8988T (cell line): ENCODE data around the gene CSK.
A peak's percentile ranks its signal among the peaks of the same experiment; 100 is the strongest.

ENCODE experiments used
- DNase-seq: peaks from one replicate; pipeline ENCODE4 v3.0.0; 2011

CSK gene

GRCh38 chr15:74829486-74829885 lies 47.6 kb downstream of the CSK start:
- no peak for DNase-seq

DNA sequence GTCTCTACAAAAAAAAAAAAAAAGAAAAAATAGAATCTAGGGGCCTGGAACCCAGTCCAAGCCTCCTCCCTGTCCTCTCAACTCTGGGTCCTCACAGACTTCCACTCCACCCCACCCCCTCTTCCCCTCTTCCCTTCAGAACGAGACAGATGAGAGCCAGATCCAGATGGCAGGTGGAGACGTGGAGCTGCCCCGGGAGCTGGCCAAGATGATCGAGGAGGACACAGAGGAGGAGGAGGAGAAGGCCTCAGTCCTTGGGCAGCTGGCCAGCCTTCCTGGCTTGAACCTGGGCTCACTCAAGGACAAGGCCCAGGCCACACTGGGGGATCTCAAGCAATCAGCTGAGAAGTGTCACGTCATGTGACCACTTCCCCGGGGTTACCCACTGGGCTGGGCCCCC lies 48.1 kb downstream of the CSK start:
- DNase-seq: no peak

- DNase-seq: no peak
These were observed 49.0 kb downstream of the CSK start for GRCh38 chr15:74830868-74831267.

DNA sequence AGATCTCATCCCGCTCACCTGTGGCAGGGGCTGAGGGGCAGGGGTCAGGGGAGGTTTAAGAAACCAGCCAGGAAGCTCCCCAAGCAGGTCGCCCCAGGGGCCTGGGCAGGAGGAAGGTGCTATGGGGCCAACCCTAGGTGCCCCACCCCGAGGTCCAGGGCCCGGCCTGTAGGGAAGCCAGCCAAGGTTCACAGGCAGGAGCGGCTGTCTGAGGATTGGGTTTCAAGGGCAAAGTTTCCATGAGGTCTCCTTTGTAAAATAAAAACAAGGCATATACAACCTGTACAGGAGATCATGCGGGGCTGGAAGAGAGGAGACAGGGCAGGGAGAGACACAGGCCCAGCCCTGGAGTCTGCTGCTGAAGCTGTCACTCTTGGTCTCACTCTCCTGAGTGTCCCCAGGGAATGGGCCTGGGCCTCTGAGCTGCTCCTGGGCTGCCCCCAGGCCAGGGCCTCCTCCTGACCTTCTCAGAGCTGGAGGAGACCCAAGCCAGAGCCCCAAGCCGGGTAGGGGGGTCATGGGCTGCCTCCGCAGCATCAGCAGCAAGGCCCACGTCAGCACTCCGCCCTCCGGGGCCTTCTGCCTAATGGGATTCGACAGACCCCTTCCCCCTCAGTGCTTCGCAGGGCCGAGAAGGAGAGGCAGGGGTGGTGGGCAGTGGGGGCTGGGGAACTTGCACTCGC lies 50.1 kb downstream of the CSK start:
- DNase-seq: no peak

DNA sequence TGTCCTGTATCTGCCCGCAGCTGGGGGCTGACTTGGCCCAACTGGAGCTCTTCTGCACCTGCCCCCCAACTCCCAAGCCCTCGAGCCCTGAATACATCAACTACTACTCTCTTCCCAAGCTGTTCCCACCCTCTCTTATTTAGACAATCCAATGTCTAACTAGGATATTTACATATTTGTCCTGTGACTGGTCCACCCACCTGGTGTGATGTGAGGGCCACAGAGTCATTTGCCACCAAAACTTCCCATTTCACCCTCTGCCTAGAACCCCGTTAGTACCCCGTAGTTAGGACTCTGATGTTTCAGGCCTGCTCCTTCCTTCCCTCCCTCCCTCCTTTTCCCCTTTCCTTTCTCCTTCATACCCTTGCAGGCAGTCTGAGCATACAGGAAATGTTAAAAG lies 50.9 kb downstream of the CSK start:
- DNase-seq: no peak

DNA sequence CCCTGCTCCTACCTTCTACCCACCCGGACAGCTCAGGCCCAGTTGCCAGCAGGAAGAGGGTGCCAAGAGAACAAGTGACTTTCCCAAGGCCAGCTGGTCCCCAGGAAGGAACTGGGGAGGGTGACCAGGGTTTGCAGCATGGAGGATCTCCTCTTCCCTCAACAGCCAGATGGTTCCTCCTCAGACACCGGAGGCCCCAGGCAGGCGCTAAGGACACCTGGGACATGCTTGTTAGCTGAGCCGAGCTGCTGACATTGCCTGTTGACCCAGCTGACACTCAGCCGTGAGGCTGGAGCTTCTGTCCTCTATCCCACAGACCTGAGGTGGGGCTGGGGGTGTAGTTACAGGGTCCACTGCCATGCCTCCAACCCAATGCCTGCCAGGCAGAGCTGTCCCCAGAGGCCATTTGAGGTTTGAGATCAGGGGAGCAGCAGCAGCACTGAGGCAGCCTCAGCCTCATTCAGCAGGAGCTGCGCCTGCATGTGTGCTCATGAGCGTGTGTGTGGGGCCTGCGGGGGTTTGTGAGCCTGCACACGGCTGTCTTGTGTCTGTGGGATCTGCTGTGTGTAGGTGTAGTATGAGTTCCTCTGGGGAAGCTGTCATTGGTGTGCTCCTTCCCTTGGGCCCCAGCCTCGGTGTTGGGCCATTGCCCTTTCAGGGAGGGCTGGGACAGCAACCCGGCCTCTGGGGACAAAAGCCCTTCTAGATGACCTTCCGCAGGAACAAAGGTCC lies 51.7 kb downstream of the CSK start:
- no peak for DNase-seq

- peak; percentile 94 for DNase-seq
These were observed 53.5 kb downstream of the CSK start for GRCh38 chr15:74835312-74835823.

GRCh38 chr15:74836846-74837245 lies 55.0 kb downstream of the CSK start:
- DNase-seq: no peak

GRCh38 chr15:74837482-74838136 lies 55.7 kb downstream of the CSK start:
- no peak for DNase-seq

- DNase-seq: no peak
These were observed 56.2 kb downstream of the CSK start for GRCh38 chr15:74838137-74838516.

- DNase-seq: peak; percentile 7
These were observed 57.1 kb downstream of the CSK start for GRCh38 chr15:74838746-74839525.

DNA sequence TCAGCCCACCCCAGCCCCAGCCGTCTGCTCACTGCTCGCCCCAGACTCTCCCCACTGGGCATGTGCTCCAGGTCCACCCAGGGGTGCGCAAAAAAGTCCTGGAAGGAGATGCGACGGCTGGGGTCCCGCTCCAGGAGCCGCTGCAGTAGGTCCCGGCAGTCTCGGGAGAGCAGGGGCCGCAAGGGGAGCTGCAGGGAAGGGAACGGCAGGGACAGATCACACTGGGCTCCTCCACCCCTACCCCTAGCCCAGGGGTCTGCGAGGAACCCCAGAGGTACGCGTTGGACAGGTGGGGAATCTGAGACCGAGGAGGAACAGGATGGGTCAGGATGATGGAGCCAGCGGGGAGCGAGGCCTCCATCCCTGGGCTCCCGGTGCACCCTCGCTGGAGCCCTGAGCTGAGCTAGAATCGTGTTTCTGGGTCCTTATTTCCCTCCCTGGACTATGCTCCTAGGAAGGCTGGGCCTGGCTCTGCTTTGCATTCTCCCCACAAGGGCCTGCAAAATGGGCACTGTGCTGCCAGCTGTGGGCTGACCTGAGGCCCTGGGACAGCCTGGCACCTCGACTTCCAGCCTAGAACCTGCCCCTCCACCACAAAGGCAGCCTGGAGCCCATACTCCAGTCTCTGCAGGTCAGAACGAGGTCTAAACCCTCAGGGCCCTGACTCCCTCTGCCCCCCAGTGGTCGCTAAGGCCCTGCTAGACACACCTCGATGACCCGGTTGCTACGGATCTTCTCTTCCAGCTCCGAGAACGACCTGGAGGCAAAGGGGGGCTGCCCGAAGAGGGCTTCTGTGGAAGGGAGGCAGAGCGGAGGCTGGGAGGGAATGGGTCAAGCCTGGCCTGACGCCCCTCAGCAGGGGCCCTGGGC lies 57.9 kb downstream of the CSK start:
- peak; percentile 17 for DNase-seq

DNA sequence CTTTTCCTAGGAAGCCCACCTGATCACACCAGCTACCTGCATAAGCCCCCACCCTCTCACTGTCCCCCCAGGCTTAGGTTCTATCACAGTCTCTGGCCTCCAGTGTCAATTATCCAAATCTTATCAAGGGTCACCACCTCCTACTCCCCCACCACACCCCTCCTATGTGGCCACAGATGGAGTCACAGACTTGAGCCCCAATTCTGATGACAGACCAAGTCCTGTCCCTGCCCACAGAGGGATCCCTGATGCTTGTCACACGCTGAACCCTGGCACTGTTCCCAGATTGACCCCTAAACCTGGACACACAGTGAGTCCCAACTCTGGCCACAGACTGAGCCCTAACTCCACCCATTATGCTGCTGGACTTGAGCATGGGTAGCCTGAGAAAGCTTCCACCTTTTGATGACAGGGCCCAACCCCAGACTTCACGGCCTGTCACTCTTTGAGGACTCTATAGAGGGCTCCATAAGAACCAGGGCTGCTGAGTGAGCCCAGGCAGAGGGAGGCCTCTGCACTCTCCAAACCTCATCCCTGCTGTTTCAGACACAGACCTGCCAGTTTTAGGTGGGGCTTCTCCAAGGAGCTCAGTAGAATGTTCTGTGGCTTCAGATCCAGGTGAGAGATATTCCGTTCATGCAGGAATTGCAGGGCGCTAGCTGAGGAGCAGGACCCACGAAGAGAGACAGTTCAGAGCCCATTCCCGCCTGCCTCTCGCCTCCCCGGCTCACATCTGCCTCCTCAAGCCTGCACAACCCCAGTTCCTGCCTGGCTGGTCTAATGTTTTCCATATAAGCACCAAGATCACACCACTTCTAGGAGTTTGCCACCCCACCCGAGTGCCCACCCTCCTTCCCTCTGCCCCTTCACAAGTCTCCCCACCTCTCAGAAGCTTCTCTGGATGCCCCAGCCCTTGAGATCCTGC lies 59.2 kb downstream of the CSK start:
- DNase-seq: no peak

GRCh38 chr15:74841891-74842373 lies 60.1 kb downstream of the CSK start:
- no peak for DNase-seq

GRCh38 chr15:74842581-74843444 lies 60.9 kb downstream of the CSK start, which contains the start of gene ULK3:
ULK3 (minus strand) TSS chr15:74843156; CDS start chr15:74843105, 51 bp downstream.
- peak; percentile 91 for DNase-seq

- no peak for DNase-seq
These were observed 61.6 kb downstream of the CSK start for GRCh38 chr15:74843445-74843828.

DNA sequence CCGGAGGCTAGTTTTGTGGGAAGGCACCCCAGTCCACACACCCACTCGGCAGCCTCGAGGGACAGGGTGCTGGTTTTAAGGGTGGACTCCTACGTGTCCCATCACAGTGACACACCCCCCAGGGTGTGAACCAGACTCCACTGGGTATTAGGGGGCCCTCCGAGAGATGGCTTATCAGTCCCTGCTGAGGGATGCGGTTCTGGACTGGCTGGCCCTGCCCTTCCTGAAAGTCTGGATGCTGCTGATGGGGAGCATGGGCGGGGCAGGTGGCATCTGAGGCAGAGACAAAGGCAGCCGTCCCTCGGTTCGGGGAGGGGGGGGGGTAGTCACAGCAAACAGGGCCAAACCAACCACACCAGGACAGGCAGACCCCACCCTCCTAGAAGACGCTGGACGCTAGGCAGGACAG lies 62.0 kb downstream of the CSK start:
- no peak for DNase-seq

DNA sequence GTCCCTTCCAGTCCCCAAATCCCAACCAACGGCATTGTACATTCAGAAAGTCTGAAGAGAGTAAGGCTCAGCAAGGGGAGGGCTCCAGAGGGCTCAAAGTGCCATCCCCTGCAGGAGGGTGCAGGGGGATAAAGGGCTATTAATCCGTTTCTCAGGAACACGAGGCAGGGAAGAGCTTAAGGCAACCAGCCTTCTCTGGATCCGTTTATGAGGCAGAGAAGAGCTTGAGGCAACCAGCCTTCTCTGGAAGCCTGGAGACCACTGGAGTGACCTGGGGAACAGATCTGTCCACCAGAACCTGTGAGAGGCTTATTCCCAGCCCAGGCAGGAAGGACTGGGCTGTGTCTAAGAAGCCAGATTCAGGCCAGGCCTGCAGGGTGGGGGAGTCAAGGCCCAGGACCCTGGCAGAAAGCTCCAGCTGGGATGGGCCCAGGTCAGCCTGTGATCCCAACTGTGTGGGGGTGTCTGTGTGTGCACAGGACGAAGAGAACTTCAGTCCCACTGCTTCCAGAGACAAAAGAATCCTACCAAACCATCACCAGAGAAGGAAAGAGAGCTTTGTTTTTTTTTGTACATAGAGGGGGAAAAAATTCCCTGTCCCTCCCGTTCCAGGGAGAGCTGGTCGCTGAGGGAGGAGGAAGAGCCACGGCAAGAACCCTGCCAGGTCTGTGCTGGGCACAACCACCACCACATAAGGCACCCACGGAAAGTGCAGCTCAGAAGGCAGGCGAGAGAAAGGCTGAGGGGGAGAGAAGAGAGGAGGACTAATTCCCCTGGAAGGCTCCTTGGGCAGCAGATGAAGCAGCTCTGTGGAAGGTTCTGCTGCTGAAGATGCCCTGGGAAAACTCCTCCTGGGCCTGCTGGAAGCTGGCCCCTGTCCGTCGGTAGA lies 62.7 kb downstream of the CSK start:
- no peak for DNase-seq

DNA sequence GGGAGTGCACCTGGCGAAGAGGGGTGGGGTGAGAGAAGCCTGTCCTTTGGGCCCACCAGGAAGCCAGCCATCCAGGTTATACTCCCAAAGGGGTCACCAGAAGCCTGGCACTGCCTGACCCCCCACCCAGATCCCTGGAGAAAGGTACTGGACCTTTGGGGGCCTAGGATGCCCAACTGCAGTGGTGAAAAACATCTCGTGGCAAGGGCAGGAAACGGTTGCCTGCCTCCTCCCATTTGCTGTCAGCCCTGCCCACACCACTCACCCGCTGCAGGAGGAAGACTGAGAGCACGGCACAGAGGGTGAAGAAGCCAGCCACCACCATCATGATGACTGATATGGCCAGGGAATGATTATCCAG lies 63.3 kb downstream of the CSK start:
- no peak for DNase-seq
